ENCODE measurements around the gene CEP112.
A peak's percentile ranks its signal among the peaks of the same experiment; 100 is the strongest.

DNA sequence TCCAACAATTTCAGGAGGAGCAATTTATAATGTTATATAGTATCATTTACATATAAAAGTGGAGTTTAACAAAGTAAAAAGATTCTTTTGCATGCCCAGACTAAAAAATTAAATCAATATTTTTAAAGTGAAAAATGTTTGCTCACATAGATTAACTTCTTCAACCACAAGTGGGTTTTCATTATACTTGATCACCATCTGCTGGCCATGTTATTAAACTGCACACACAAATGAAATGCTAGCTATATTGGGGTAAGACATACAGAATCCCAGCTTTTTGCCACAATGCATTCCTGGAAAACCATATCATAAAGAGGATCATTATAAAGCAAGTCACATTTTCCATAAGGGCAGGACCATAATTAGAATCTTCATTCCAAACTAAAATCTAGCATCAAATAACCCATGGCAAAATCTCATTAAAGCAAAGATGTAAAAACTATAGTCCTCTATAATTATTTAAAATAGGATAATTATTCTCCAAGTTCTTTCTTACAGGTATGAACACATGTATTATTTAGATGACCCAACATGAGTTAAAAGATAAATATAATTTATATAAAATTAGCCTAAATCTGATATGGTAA is 26.3 kb downstream of the CEP112 start:
- no peak for TF ChIP-seq EZH2 (IDR thresholded peaks at IDR 0.05; ENCODE audit: low read length)
- TF ChIP-seq, protein P1, sequence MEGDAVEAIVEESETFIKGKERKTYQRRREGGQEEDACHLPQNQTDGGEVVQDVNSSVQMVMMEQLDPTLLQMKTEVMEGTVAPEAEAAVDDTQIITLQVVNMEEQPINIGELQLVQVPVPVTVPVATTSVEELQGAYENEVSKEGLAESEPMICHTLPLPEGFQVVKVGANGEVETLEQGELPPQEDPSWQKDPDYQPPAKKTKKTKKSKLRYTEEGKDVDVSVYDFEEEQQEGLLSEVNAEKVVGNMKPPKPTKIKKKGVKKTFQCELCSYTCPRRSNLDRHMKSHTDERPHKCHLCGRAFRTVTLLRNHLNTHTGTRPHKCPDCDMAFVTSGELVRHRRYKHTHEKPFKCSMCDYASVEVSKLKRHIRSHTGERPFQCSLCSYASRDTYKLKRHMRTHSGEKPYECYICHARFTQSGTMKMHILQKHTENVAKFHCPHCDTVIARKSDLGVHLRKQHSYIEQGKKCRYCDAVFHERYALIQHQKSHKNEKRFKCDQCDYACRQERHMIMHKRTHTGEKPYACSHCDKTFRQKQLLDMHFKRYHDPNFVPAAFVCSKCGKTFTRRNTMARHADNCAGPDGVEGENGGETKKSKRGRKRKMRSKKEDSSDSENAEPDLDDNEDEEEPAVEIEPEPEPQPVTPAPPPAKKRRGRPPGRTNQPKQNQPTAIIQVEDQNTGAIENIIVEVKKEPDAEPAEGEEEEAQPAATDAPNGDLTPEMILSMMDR (optimal IDR thresholded peaks at IDR 0.05 in 1 of 3, IDR thresholded peaks at IDR 0.05 in 1 of 3, conservative IDR thresholded peaks at IDR 0.05 in 1 of 3; ENCODE audit: extremely low read depth in 1 of 3, insufficient read depth in 2 of 3, low read length in 3 of 3), result peak in 2 of 3 experiments; percentile 39 to 63

Measured in keratinocyte (primary cell).